ENCODE results near the gene TMEM200B. TPM values are rescaled to one million over a fixed set of nuclear protein-coding genes. Genes with fewer than 3 reads are reported as not detected.
"Not testable (repeated sequence)": the region's sequence is repeated elsewhere in the genome, so short reads cannot be mapped to it uniquely, and the experiment has no call there.

TMEM200B gene
- total RNA-seq, 1 donor from 2014 or later, result not detected

GRCh38 chr1:29099286-29099685, 24.4 kb downstream of the TMEM200B start:
- Mint-ChIP-seq H3K27me3 (no peaks in the 10 kb centered on the region), H3K4me3 (no peak overlapping the region), H3K27ac (no peak overlapping the region), H3K9me3 (no peaks in the 10 kb centered on the region), H3K36me3 (ENCODE audit: low read depth) (peaks cover 64% of the 10 kb centered on the region), H3K4me1 (no peaks in the 10 kb centered on the region)
- TF ChIP-seq, protein P1, sequence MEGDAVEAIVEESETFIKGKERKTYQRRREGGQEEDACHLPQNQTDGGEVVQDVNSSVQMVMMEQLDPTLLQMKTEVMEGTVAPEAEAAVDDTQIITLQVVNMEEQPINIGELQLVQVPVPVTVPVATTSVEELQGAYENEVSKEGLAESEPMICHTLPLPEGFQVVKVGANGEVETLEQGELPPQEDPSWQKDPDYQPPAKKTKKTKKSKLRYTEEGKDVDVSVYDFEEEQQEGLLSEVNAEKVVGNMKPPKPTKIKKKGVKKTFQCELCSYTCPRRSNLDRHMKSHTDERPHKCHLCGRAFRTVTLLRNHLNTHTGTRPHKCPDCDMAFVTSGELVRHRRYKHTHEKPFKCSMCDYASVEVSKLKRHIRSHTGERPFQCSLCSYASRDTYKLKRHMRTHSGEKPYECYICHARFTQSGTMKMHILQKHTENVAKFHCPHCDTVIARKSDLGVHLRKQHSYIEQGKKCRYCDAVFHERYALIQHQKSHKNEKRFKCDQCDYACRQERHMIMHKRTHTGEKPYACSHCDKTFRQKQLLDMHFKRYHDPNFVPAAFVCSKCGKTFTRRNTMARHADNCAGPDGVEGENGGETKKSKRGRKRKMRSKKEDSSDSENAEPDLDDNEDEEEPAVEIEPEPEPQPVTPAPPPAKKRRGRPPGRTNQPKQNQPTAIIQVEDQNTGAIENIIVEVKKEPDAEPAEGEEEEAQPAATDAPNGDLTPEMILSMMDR (IDR thresholded peaks at IDR 0.05), result no peak
- DNase-seq (no peak), ATAC-seq (ENCODE audit: low read depth) (no peak)
- intact Hi-C loops (cut with micrococcal nuclease), result no loop called here
- CTCF ChIA-PET, result no interaction called here
- POLR2A ChIA-PET, result no interaction called here

GRCh38 chr1:29096231-29096886, 27.3 kb downstream of the TMEM200B start:
- DNase-seq (no peak), ATAC-seq (ENCODE audit: low read depth) (no peak)
- H3K27ac Mint-ChIP-seq, result no peak overlapping the region
- TF ChIP-seq, protein P1 (IDR thresholded peaks at IDR 0.05), result no peak
- POLR2A ChIA-PET, result interaction anchor here (0.7 kb wide), 1 partner anchor 1245 kb away, joined by 3 read pairs; no protein-coding TSS in a partner anchor
- CTCF ChIA-PET, result no interaction called here
- no peaks in the 10 kb centered on the region for H3K27me3 Mint-ChIP-seq
- peaks cover 4% of the 10 kb centered on the region for H3K9me3 Mint-ChIP-seq
- H3K36me3 Mint-ChIP-seq (ENCODE audit: low read depth), result peaks cover 72% of the 10 kb centered on the region
- no peaks in the 10 kb centered on the region for H3K4me1 Mint-ChIP-seq
- H3K4me3 Mint-ChIP-seq, result no peak overlapping the region
- intact Hi-C loops (cut with micrococcal nuclease), result no loop called here

DNA sequence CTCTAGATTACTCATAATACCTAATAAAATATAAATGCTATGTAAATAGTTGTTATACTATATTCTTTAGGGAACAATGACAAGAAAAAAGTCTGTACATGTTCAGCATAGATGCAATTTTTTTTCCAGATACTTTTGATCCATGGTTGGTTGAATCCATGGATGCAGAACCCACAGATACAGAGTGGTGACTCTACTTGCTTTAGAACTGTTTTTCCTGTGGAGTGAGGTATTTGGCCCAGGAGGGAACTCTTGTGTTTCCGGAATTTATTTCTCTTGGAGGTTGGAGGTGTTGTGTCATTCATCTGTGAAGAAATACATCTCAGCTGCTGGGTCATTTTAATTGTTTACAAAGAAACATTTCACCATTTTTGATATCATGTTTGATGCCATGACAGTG, 28.7 kb downstream of the TMEM200B start:
- CTCF ChIA-PET, result no interaction called here
- ATAC-seq (ENCODE audit: low read depth) (no peak), DNase-seq (no peak)
- no peaks in the 10 kb centered on the region for H3K27me3 Mint-ChIP-seq
- TF ChIP-seq, protein P1 (IDR thresholded peaks at IDR 0.05), result no peak
- intact Hi-C loops (cut with micrococcal nuclease), result no loop called here
- no peaks in the 10 kb centered on the region for H3K4me1 Mint-ChIP-seq
- no peak overlapping the region for H3K27ac Mint-ChIP-seq
- peaks cover 4% of the 10 kb centered on the region for H3K9me3 Mint-ChIP-seq
- H3K4me3 Mint-ChIP-seq, result no peak overlapping the region
- POLR2A ChIA-PET, result no interaction called here
- peaks cover 76% of the 10 kb centered on the region for H3K36me3 Mint-ChIP-seq (ENCODE audit: low read depth)

DNA sequence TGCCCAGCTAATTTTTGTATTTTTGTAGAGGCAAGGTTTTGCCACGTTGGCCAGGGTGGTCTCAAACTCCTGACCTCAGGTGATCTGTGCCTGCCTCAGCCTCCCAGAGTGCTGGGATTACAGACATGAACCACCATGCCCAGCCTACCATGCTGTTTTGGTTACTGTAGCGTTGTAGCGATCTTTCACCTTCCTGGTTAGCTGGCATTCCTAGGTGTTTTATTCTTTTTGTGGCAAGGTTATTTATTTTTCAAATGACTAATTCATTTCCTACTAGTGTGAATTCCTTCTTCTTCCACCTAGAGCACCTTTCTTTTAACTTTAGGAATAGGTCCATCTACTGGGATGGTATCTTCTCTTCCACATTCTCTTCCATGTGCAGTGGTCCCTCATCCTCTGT, 29.3 kb downstream of the TMEM200B start:
- POLR2A ChIA-PET, result no interaction called here
- Mint-ChIP-seq H3K4me3 (no peak overlapping the region), H3K27ac (no peak overlapping the region), H3K36me3 (ENCODE audit: low read depth) (peaks cover 76% of the 10 kb centered on the region), H3K27me3 (no peaks in the 10 kb centered on the region), H3K9me3 (peaks cover 4% of the 10 kb centered on the region), H3K4me1 (no peaks in the 10 kb centered on the region)
- DNase-seq (no peak), ATAC-seq (ENCODE audit: low read depth) (no peak)
- intact Hi-C loops (cut with micrococcal nuclease), result no loop called here
- TF ChIP-seq, protein P1 (IDR thresholded peaks at IDR 0.05), result no peak
- CTCF ChIA-PET, result no interaction called here

DNA sequence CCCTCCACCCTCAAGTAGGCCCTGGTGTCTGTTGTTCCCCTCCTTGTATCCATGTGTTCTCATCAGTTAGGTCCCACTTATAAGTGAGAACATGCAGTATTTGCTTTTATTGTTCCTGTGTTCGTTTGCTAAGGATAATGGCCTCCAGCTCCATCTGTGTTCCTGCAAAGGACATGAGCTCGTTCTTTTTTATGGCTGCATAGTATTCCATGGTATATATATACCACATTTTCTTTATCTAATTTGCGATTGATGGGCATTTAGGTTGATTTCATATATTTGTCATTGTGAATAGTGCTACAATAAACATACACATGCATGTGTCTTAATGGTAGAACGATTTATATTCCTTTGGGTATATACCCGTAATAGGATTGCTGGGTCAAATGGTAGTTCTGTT, 31.0 kb downstream of the TMEM200B start:
- CTCF ChIA-PET; H3K27ac Mint-ChIP-seq; H3K4me3 Mint-ChIP-seq; POLR2A ChIA-PET; intact Hi-C loops (cut with micrococcal nuclease); DNase-seq; H3K4me1 Mint-ChIP-seq; H3K9me3 Mint-ChIP-seq; ATAC-seq (ENCODE audit: low read depth); H3K27me3 Mint-ChIP-seq: not testable (repeated sequence)
- peaks cover 74% of the 10 kb centered on the region for H3K36me3 Mint-ChIP-seq (ENCODE audit: low read depth)

All from activated B cell treated with CpG ODN at 0.5 μM for 24 hours (primary cell).